ENCODE data around the gene NEK11. TPM values are rescaled to one million over a fixed set of nuclear protein-coding genes. Genes with fewer than 3 reads are reported as not detected.

Gene NEK11
- total RNA-seq, 1 donor from 2014 or later: 10.2 TPM

GRCh38 chr3:131174752-131175151 is 148.1 kb downstream of the NEK11 start:
- no peak for TF ChIP-seq CTCF (IDR thresholded peaks at IDR 0.05)
- Histone ChIP-seq H3K27me3 (ENCODE audit: low read depth) (no peaks in the 10 kb centered on the region), H3K4me1 (no peaks in the 10 kb centered on the region), H3K4me3 (no peak overlapping the region), H3K9me3 (no peaks in the 10 kb centered on the region), H3K36me3 (no peaks in the 10 kb centered on the region), H3K27ac (no peak overlapping the region)
- ATAC-seq: no peak
- DNase-seq: no peak
- intact Hi-C loops (cut with DNase I): no loop called here

- Histone ChIP-seq H3K27me3 (ENCODE audit: low read depth) (no peaks in the 10 kb centered on the region), H3K9me3 (no peaks in the 10 kb centered on the region), H3K4me1 (no peaks in the 10 kb centered on the region), H3K36me3 (no peaks in the 10 kb centered on the region), H3K4me3 (no peak overlapping the region), H3K27ac (no peak overlapping the region)
- DNase-seq (no peak), ATAC-seq (peak in 1 of 2 donors; percentile 35)
- TF ChIP-seq CTCF (IDR thresholded peaks at IDR 0.05): no peak
- intact Hi-C loops (cut with DNase I): no loop called here
Measured at GRCh38 chr3:131178710-131179375, 152.2 kb downstream of the NEK11 start.

- no peaks in the 10 kb centered on the region for H3K9me3 ChIP-seq
- no peak for TF ChIP-seq CTCF (IDR thresholded peaks at IDR 0.05)
- no peaks in the 10 kb centered on the region for H3K27me3 ChIP-seq (ENCODE audit: low read depth)
- DNase-seq (no peak), ATAC-seq (no peak)
- intact Hi-C loops (cut with DNase I): no loop called here
- H3K4me1 ChIP-seq: no peaks in the 10 kb centered on the region
- no peaks in the 10 kb centered on the region for H3K36me3 ChIP-seq
- no peak overlapping the region for H3K4me3 ChIP-seq
- no peak overlapping the region for H3K27ac ChIP-seq
Measured at GRCh38 chr3:131192701-131193100, 166.0 kb downstream of the NEK11 start.

GRCh38 chr3:131193641-131194238 is 167.1 kb downstream of the NEK11 start:
- Histone ChIP-seq H3K4me1 (no peaks in the 10 kb centered on the region), H3K27me3 (ENCODE audit: low read depth) (no peaks in the 10 kb centered on the region), H3K9me3 (no peaks in the 10 kb centered on the region), H3K36me3 (no peaks in the 10 kb centered on the region), H3K27ac (no peak overlapping the region), H3K4me3 (no peak overlapping the region)
- no peak for TF ChIP-seq CTCF (IDR thresholded peaks at IDR 0.05)
- no peak for DNase-seq
- no peak for ATAC-seq
- intact Hi-C loops (cut with DNase I): no loop called here

GRCh38 chr3:131194816-131195215 is 168.1 kb downstream of the NEK11 start:
- H3K4me3 ChIP-seq: no peak overlapping the region
- H3K4me1 ChIP-seq: no peaks in the 10 kb centered on the region
- TF ChIP-seq CTCF (IDR thresholded peaks at IDR 0.05): no peak
- no peaks in the 10 kb centered on the region for H3K9me3 ChIP-seq
- H3K36me3 ChIP-seq: no peaks in the 10 kb centered on the region
- no peaks in the 10 kb centered on the region for H3K27me3 ChIP-seq (ENCODE audit: low read depth)
- DNase-seq (no peak), ATAC-seq (no peak)
- intact Hi-C loops (cut with DNase I): no loop called here
- H3K27ac ChIP-seq: no peak overlapping the region
